Left kidney (tissue), 8 donors: ENCODE measurements around the gene GPR12. TPM values are rescaled to one million over a fixed set of nuclear protein-coding genes. Genes with fewer than 3 reads are reported as not detected.

Experiments
- DNase-seq: peaks from one replicate; pipeline ENCODE4 v3.0.0-alpha.2; 2013
- long read RNA-seq, 8 donors: transcript quantifications; one replicate each; lab custom pipeline, GENCODE V29; 2026
- polyA plus RNA-seq: library from polyadenylated mRNA; unstranded; fragments of 120-200 nt; gene quantifications from one replicate; pipeline ENCODE4 v1.2.1, GENCODE V29; 2013; ENCODE audit not compliant: insufficient read length

Gene GPR12, protein sequence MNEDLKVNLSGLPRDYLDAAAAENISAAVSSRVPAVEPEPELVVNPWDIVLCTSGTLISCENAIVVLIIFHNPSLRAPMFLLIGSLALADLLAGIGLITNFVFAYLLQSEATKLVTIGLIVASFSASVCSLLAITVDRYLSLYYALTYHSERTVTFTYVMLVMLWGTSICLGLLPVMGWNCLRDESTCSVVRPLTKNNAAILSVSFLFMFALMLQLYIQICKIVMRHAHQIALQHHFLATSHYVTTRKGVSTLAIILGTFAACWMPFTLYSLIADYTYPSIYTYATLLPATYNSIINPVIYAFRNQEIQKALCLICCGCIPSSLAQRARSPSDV
- not detected for polyA plus RNA-seq
- long read RNA-seq, donor 1, result 0 reads
- long read RNA-seq, donor 2, result 0 reads
- long read RNA-seq, donor 3, result 0 reads
- long read RNA-seq, donor 4, result 0 reads
- long read RNA-seq, donor 5, result 0 reads
- long read RNA-seq, donor 6, result 0 reads
- long read RNA-seq, donor 7, result 0 reads
- long read RNA-seq, donor 8, result 0 reads

GRCh38 chr13:26759907-26760831, at the start of gene GPR12:
Gene GPR12 (minus strand): TSS chr13:26760786. CDS start chr13:26759827, 959 bp downstream.
- DNase-seq, result peak; percentile 20

GRCh38 chr13:26810095-26810494, 49.5 kb upstream of the GPR12 start:
- no peak for DNase-seq

DNA sequence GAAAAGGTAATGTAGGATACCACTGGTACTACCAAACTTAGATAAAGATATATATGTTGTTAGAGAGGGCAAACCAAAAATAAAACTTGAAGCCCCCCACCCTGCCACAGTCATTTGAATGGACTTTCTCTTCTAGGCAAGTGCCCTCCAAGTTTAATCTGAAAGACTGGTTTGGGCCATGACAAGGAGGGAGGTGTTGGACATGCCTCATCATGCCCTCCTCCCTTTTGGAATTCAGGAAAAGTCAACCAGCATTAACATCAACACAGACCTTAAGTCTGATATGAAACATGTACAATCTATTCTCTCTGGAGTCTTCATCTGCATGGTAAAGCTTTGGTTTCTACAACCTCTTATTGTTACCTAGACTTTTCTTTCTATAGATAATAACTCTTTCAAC, 46.3 kb upstream of the GPR12 start:
- DNase-seq, result no peak

- DNase-seq, result no peak
These were observed 27.4 kb upstream of the GPR12 start for GRCh38 chr13:26787961-26788360.

- DNase-seq, result no peak
These were observed 26.2 kb upstream of the GPR12 start for GRCh38 chr13:26786651-26787295.

DNA sequence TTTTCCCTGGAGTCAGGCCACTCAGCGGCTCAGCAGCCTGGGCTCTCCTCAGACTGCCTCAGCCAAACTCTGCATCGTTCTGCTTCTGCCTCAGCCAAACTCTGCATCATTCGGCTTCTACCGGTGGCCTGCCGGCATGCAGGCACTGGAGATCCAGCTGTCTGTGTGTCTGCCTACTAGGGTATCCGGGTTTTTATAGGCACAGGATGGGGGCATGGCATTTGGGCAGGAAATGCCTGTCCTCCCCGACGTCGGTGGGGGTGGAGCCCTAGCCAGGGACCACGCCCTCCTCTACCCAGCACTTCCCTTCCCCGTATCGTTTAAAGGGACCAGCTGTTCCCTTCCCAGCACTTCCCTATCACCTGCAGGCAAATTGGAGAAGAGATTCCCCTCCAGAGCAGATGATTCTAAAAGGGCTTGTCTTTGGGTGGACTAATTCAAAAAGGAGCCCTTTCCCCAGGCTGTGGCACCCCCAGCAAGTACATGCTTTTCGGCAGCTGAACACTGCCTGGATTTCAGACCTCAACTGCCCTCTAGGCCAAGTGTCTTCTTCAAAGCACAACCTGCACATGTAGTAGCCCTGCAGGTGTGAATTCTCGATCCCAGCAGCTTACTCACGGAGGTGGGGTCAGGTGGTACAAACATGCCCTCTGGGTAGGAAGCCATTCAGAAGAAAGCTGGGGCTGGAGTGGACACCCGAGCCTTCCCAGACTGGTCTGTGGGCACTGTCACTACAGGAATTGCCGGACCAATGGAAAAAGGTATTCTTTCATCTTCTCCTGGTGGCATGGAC, 25.4 kb upstream of the GPR12 start:
- no peak for DNase-seq

- DNase-seq, result no peak
These were observed 24.4 kb upstream of the GPR12 start for GRCh38 chr13:26784704-26785639.

DNA sequence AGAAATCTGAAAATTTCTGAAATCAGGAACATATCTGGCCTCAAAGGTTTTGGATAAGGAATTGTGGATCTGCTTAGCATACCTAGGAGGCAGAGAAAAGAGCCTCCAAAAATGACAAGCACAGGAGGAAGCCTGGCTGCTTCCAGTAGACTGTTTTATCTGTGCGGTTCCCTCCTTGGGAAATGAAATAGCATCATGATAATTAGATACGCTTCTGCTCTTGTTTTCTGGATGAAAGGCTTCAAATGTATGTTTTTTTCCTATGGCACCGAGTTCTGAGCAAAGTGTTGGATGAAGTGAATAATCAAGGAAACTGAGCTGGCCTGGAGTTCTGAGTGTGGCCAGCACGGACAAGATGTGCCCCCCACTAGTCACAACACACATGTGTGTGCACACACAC, 19.8 kb upstream of the GPR12 start:
- no peak for DNase-seq

- no peak for DNase-seq
These were observed 18.7 kb upstream of the GPR12 start for GRCh38 chr13:26779321-26779720.

- DNase-seq, result no peak
These were observed 11.9 kb upstream of the GPR12 start for GRCh38 chr13:26772531-26772930.

DNA sequence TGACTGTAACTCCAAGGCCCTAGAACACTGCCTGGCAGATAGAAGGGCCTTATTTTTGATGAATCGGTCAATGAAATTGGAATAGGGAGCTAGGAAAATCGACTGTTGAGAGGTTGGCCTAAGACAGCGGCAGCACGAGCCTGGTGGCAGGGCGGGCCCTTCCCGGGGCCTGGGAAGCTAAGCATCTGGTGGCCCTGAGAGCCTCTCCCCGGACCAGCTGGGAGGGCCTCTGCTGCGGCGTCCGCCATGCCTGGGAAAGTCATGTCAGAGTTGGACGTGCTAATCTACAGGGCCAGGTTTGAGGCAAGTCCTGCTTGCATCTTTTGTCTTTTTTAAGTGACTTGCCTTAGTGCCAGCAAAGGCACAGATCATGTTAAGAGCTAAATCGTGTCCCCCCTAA, 11.2 kb upstream of the GPR12 start:
- no peak for DNase-seq

DNA sequence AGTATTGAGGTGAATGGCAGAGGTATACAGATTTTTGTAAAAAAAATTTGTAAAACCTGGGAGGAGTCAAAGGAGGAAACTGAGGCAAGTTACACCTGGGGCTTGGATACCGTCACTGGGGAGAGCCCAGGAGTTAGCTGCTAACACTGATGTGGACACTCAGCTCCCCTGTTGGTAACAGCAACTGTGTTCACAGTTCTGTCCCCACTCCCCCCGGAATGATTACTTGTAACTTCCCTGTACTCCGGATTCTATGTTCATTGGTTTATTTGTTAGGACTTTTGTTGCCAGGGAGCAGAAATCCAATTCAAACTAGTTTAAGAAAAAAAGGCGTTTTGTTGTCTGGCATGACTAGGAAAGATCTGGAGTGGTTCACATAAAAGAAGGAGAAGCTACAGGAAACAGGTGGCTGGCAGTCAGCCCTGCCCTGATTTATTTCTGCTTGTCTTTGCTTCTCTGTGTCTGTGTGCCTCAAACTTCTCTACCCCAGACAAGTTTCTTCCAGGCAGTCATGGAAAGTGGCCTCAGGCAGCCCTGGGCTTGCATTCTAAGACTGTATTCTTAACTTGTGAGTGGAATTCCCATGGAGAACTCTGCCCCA, 2.3 kb upstream of the GPR12 start:
- DNase-seq, result no peak

GRCh38 chr13:26760832-26761582, 421 bp upstream of the GPR12 start:
- no peak for DNase-seq

- peak; percentile 1 for DNase-seq
These were observed 1.2 kb downstream of the GPR12 start for GRCh38 chr13:26759249-26759906.

- DNase-seq, result no peak
These were observed 2.0 kb downstream of the GPR12 start for GRCh38 chr13:26758496-26759157.

GRCh38 chr13:26756961-26757360, 3.6 kb downstream of the GPR12 start:
- no peak for DNase-seq

DNA sequence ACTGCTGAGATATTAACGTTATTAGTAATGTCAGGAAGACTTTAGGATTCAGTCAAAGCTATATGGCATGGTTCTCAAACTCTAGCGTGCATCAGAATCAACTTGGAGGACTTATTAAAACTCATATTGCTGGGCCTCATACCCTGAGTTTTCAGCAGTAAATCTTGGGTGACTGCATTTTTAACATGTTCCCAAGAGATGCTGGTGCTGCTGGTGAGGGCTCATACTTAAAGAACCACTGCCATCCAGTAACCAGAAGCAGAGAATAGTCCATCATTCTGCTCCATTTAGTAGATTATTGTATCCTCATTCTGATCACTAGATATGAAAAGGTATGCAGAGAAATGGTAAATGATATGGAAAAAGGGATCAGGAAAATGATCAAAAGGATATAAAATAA, 7.9 kb downstream of the GPR12 start:
- DNase-seq, result no peak

GRCh38 chr13:26749905-26750304, 10.7 kb downstream of the GPR12 start:
- no peak for DNase-seq
